GM23338 (cell line): Measurements from ENCODE around the gene ZSWIM3. TPM values are rescaled to one million over a fixed set of nuclear protein-coding genes. Genes with fewer than 3 reads are reported as not detected.
A peak's percentile ranks its signal among the peaks of the same experiment; 100 is the strongest.

Source experiments
- ATAC-seq: fragments of 200-7000 bp; cut with Tn5 transposase; 3 replicates; pipeline ENCODE4 v1.9.1; 2020
- DNase-seq: peaks from one replicate; pipeline ENCODE4 v3.0.0-alpha.2; 2015; ENCODE audit warnings: low spot score
- H2AFZ ChIP-seq: fragments of 200-600 bp; sonication (generic); 2 replicates; pipeline ENCODE4 v1.8.0; 2016; ENCODE audit warnings: antibody characterized with exemption, mild to moderate bottlenecking, moderate library complexity
- H3F3A ChIP-seq: fragments of 200-600 bp; sonication (generic); replicated peaks from 2 replicates; pipeline ENCODE4 v1.8.0; 2017; ENCODE audit warnings: antibody characterized with exemption, mixed run types, low read depth
- H3K27ac ChIP-seq: fragments of 200-600 bp; sonication (generic); 2 replicates; pipeline ENCODE4 v1.6.1; 2016; ENCODE audit warnings: low read depth
- H3K27me3 ChIP-seq: fragments of 200-600 bp; sonication (generic); 2 replicates; pipeline ENCODE4 v1.8.0; 2016; ENCODE audit warnings: mild to moderate bottlenecking, mixed run types, moderate library complexity; ENCODE audit not compliant: insufficient read depth
- H3K36me3 ChIP-seq: fragments of 200-600 bp; sonication (generic); 2 replicates; pipeline ENCODE4 v1.8.0; 2016; ENCODE audit warnings: mild to moderate bottlenecking; ENCODE audit not compliant: insufficient read depth
- H3K4me1 ChIP-seq: fragments of 200-600 bp; sonication (generic); 2 replicates; pipeline ENCODE4 v1.8.0; 2016; ENCODE audit warnings: mild to moderate bottlenecking, moderate library complexity; ENCODE audit not compliant: insufficient read depth
- H3K4me2 ChIP-seq: fragments of 200-600 bp; sonication (generic); 2 replicates; pipeline ENCODE4 v1.7.1; 2017; ENCODE audit warnings: mixed run types
- H3K4me3 ChIP-seq: fragments of 200-600 bp; sonication (generic); 2 replicates; pipeline ENCODE4 v1.6.1; 2016; ENCODE audit warnings: mixed run types
- H3K79me2 ChIP-seq: fragments of 200-600 bp; sonication (generic); replicated peaks from 2 replicates; pipeline ENCODE4 v1.8.0; 2017; ENCODE audit warnings: mild to moderate bottlenecking; ENCODE audit not compliant: insufficient read depth
- H3K9me2 ChIP-seq: fragments of 200-600 bp; sonication (generic); 2 replicates; pipeline ENCODE4 v1.8.0; 2017; ENCODE audit not compliant: insufficient read depth
- H4K20me1 ChIP-seq: fragments of 200-600 bp; sonication (generic); replicated peaks from 2 replicates; pipeline ENCODE4 v1.8.0; 2017; ENCODE audit warnings: mild to moderate bottlenecking; ENCODE audit not compliant: insufficient read depth
- H3K27ac Mint-ChIP-seq: 2 replicates; pipeline ENCODE4 v1.8.0; 2020; ENCODE audit warnings: inconsistent platforms, mild to moderate bottlenecking, moderate library complexity, mixed read lengths
- H3K27me3 Mint-ChIP-seq: 3 replicates; pipeline ENCODE4 v1.8.0; 2022; ENCODE audit warnings: low read depth, mild to moderate bottlenecking, moderate library complexity, mixed read lengths, inconsistent platforms; ENCODE audit not compliant: insufficient read depth, poor library complexity
- H3K36me3 Mint-ChIP-seq: 3 replicates; pipeline ENCODE4 v1.8.0; 2021; ENCODE audit warnings: low read depth, mild to moderate bottlenecking, inconsistent platforms, moderate library complexity, mixed read lengths
- H3K4me1 Mint-ChIP-seq: 3 replicates; pipeline ENCODE4 v1.8.0; 2020; ENCODE audit warnings: mild to moderate bottlenecking, inconsistent platforms, mixed read lengths
- H3K4me3 Mint-ChIP-seq: 3 replicates; pipeline ENCODE4 v1.8.0; 2021; ENCODE audit warnings: moderate library complexity, mild to moderate bottlenecking, inconsistent platforms, mixed read lengths
- H3K9me3 Mint-ChIP-seq: 3 replicates; pipeline ENCODE4 v1.8.0; 2020; ENCODE audit warnings: moderate library complexity, mild to moderate bottlenecking, inconsistent platforms, mixed read lengths
- CTCF ChIP-seq, 2 experiments: fragments of 200-600 bp in 1 of 2; sonication (generic) in 1 of 2; conservative IDR thresholded peaks; 2 replicates each; pipeline versions ENCODE4 v1.5.1 to v1.6.1; 2016 to 2017; ENCODE audit warnings: antibody characterized with exemption in 2 of 2, low read depth in 2 of 2, mild to moderate bottlenecking in 2 of 2, moderate library complexity in 1 of 2
- POLR2AphosphoS5 ChIP-seq: IDR thresholded peaks from 2 replicates; pipeline ENCODE4 v1.6.1; 2016; ENCODE audit warnings: antibody characterized with exemption, low read depth
- ZNF462 ChIP-seq: fragments of 250-450 bp; sonication (Bioruptor Pico); IDR thresholded peaks from 2 replicates; pipeline ENCODE4 v1.5.0; 2020; ENCODE audit warnings: mild to moderate bottlenecking, moderate library complexity
- polyA plus RNA-seq: library from polyadenylated mRNA; unstranded; fragments of >200 nt; fragmentation: Nextera tagmentation; extraction: Ambion mirVana; gene quantifications from 2 replicates; pipeline ENCODE4 v1.2.1, GENCODE V29; 2016
- total RNA-seq: library from RNA; depleted of rRNA; stranded (reverse); fragments of >200 nt; shearing (Covaris generic); gene quantifications from 2 replicates; pipeline ENCODE4 v1.2.3, GENCODE V29; 2014

The ZSWIM3 gene
- total and polyA plus RNA-seq, 2 experiments from 2014 or later = 2.0 to 8.2 TPM

- ATAC-seq = no peak
- peak; percentile 21 for DNase-seq
Observed at GRCh38 chr20:45892049-45892825, 34.8 kb downstream of the ZSWIM3 start.

GRCh38 chr20:45892828-45893500 is 35.5 kb downstream of the ZSWIM3 start:
- Histone ChIP-seq H3K4me1 (peaks cover 3% of the 10 kb centered on the region; the same call in 1 of the 2 replicates), H3K9me2 (no peaks in the 10 kb centered on the region), H3F3A (0 out of 2 replicates have a peak, but pooled peaks cover 6% of the 10 kb centered on the region), H3K4me2 (no peak overlapping the region), H4K20me1 (no peaks in the 10 kb centered on the region), H3K4me3 (no peak overlapping the region), H3K27me3 (no peaks in the 10 kb centered on the region), H2AFZ (no peak overlapping the region), H3K27ac (no peak overlapping the region), H3K36me3 (no peaks in the 10 kb centered on the region), H3K79me2 (0 out of 2 replicates have a peak, but pooled peaks cover 5% of the 10 kb centered on the region)
- no peak for ATAC-seq
- H3K9me3 Mint-ChIP-seq = peaks cover 3% of the 10 kb centered on the region; the same call in 1 of the 3 replicates
- DNase-seq = no peak
- H3K27ac Mint-ChIP-seq = no peak overlapping the region
- peaks cover 34% of the 10 kb centered on the region for H3K36me3 Mint-ChIP-seq
- H3K4me1 Mint-ChIP-seq = peaks cover 14% of the 10 kb centered on the region; the same call in 2 of the 3 replicates
- H3K4me3 Mint-ChIP-seq = peak overlapping the region; percentile 88
- H3K27me3 Mint-ChIP-seq = peaks cover 18% of the 10 kb centered on the region
- TF ChIP-seq CTCF (conservative IDR thresholded peaks at IDR 0.05; ENCODE audit: low read depth in 2 of 2) (no peak), ZNF462 (no peak)

More at GRCh38 chr20:45892049-45892825, 34.8 kb downstream of the ZSWIM3 start:
- Mint-ChIP-seq H3K36me3 (peaks cover 27% of the 10 kb centered on the region), H3K4me1 (peaks cover 14% of the 10 kb centered on the region; the same call in 2 of the 3 replicates), H3K27ac (no peak overlapping the region), H3K27me3 (peaks cover 15% of the 10 kb centered on the region), H3K9me3 (peaks cover 3% of the 10 kb centered on the region; the same call in 1 of the 3 replicates), H3K4me3 (peak overlapping the region; percentile 88)
- H3F3A ChIP-seq = 0 out of 2 replicates have a peak, but pooled peaks cover 6% of the 10 kb centered on the region
- no peaks in the 10 kb centered on the region for H3K9me2 ChIP-seq
- no peak overlapping the region for H2AFZ ChIP-seq
- no peaks in the 10 kb centered on the region for H3K27me3 ChIP-seq
- 0 out of 2 replicates have a peak, but pooled peaks cover 5% of the 10 kb centered on the region for H3K79me2 ChIP-seq
- TF ChIP-seq CTCF (conservative IDR thresholded peaks at IDR 0.05; ENCODE audit: low read depth in 2 of 2) (peak in 1 of 2 experiments; percentile 23; a peak in 1 of 4 replicates), POLR2AphosphoS5 (no peak; the same call in 1 of the 2 replicates)
- peaks cover 3% of the 10 kb centered on the region; the same call in 1 of the 2 replicates for H3K4me1 ChIP-seq
- no peak overlapping the region for H3K27ac ChIP-seq
- peaks cover 3% of the 10 kb centered on the region; the same call in 1 of the 2 replicates for H3K36me3 ChIP-seq
- peak overlapping the region; percentile 86 for H3K4me3 ChIP-seq
- H3K4me2 ChIP-seq = peak overlapping the region; percentile 99
- H4K20me1 ChIP-seq = no peaks in the 10 kb centered on the region
